ENCODE results near the gene GAREM1.
"Not testable (repeated sequence)": the region's sequence is repeated elsewhere in the genome, so short reads cannot be mapped to it uniquely, and the experiment has no call there.

GAREM1 gene

GRCh38 chr18:32242395-32242794, 228.3 kb downstream of the GAREM1 start:
- Histone ChIP-seq H3K4me3 (ENCODE audit: low read depth, low read length, poor library complexity, severe bottlenecking) (no peak overlapping the region), H3K9me3 (ENCODE audit: low read length) (no peaks in the 10 kb centered on the region), H3K79me2 (ENCODE audit: insufficient read depth, low read length) (no peaks in the 10 kb centered on the region), H3F3A (ENCODE audit: insufficient read depth, low read length) (no peaks in the 10 kb centered on the region), H4K20me1 (ENCODE audit: insufficient read depth, low read length) (no peaks in the 10 kb centered on the region), H3K9ac (ENCODE audit: low read length) (no peak overlapping the region), H2AFZ (ENCODE audit: low read length) (no peak overlapping the region), H3K27me3 (ENCODE audit: insufficient read depth, low read length) (no peaks in the 10 kb centered on the region), H3K27ac (ENCODE audit: low read depth, low read length, poor library complexity, severe bottlenecking) (no peak overlapping the region), H3K36me3 (ENCODE audit: insufficient read depth, low read length) (no peaks in the 10 kb centered on the region), H3K4me1 (ENCODE audit: insufficient read depth, low read length, severe bottlenecking) (no peaks in the 10 kb centered on the region), H3K4me2 (ENCODE audit: low read length) (no peak overlapping the region), H3K9me2 (ENCODE audit: low read depth, low read length) (no peaks in the 10 kb centered on the region)
- TF ChIP-seq CTCF (IDR thresholded peaks at IDR 0.05; ENCODE audit: low read length) (no peak), EZH2 (IDR thresholded peaks at IDR 0.05; ENCODE audit: borderline replicate concordance, low read length) (no peak)

- Histone ChIP-seq H3K9me2 (ENCODE audit: low read depth, low read length) (no peaks in the 10 kb centered on the region), H4K20me1 (ENCODE audit: insufficient read depth, low read length) (no peaks in the 10 kb centered on the region), H3K79me2 (ENCODE audit: insufficient read depth, low read length) (no peaks in the 10 kb centered on the region), H2AFZ (ENCODE audit: low read length) (no peak overlapping the region), H3K9ac (ENCODE audit: low read length) (no peak overlapping the region), H3K4me1 (ENCODE audit: insufficient read depth, low read length, severe bottlenecking) (no peaks in the 10 kb centered on the region), H3K36me3 (ENCODE audit: insufficient read depth, low read length) (no peaks in the 10 kb centered on the region), H3F3A (ENCODE audit: insufficient read depth, low read length) (no peaks in the 10 kb centered on the region), H3K4me2 (ENCODE audit: low read length) (no peak overlapping the region), H3K9me3 (ENCODE audit: low read length) (no peaks in the 10 kb centered on the region), H3K27me3 (ENCODE audit: insufficient read depth, low read length) (no peaks in the 10 kb centered on the region), H3K27ac (ENCODE audit: low read depth, low read length, poor library complexity, severe bottlenecking) (no peak overlapping the region), H3K4me3 (ENCODE audit: low read depth, low read length, poor library complexity, severe bottlenecking) (no peak overlapping the region)
- TF ChIP-seq EZH2 (IDR thresholded peaks at IDR 0.05; ENCODE audit: borderline replicate concordance, low read length): no peak
Measured at GRCh38 chr18:32238635-32239268, 231.9 kb downstream of the GAREM1 start.

- TF ChIP-seq CTCF (IDR thresholded peaks at IDR 0.05; ENCODE audit: low read length) (no peak), EZH2 (IDR thresholded peaks at IDR 0.05; ENCODE audit: borderline replicate concordance, low read length) (no peak)
Measured at GRCh38 chr18:32237049-32237448, 233.6 kb downstream of the GAREM1 start.

GRCh38 chr18:32233348-32233747, 237.3 kb downstream of the GAREM1 start:
- not testable (repeated sequence) for H4K20me1 ChIP-seq (ENCODE audit: insufficient read depth, low read length); H3K9ac ChIP-seq (ENCODE audit: low read length); H3K9me3 ChIP-seq (ENCODE audit: low read length)

More at GRCh38 chr18:32237049-32237448, 233.6 kb downstream of the GAREM1 start:
- Histone ChIP-seq H3K4me3 (ENCODE audit: low read depth, low read length, poor library complexity, severe bottlenecking) (no peak overlapping the region), H3F3A (ENCODE audit: insufficient read depth, low read length) (no peaks in the 10 kb centered on the region), H3K4me2 (ENCODE audit: low read length) (no peak overlapping the region), H3K9ac (ENCODE audit: low read length) (no peak overlapping the region), H3K4me1 (ENCODE audit: insufficient read depth, low read length, severe bottlenecking) (no peaks in the 10 kb centered on the region), H3K27ac (ENCODE audit: low read depth, low read length, poor library complexity, severe bottlenecking) (no peak overlapping the region), H2AFZ (ENCODE audit: low read length) (no peak overlapping the region), H3K36me3 (ENCODE audit: insufficient read depth, low read length) (no peaks in the 10 kb centered on the region), H3K79me2 (ENCODE audit: insufficient read depth, low read length) (no peaks in the 10 kb centered on the region), H3K27me3 (ENCODE audit: insufficient read depth, low read length) (no peaks in the 10 kb centered on the region), H3K9me2 (ENCODE audit: low read depth, low read length) (no peaks in the 10 kb centered on the region), H3K9me3 (ENCODE audit: low read length) (no peaks in the 10 kb centered on the region), H4K20me1 (ENCODE audit: insufficient read depth, low read length) (no peaks in the 10 kb centered on the region)

More at GRCh38 chr18:32233348-32233747, 237.3 kb downstream of the GAREM1 start:
- H3K27ac ChIP-seq (ENCODE audit: low read depth, low read length, poor library complexity, severe bottlenecking); H3K4me3 ChIP-seq (ENCODE audit: low read depth, low read length, poor library complexity, severe bottlenecking); H3K27me3 ChIP-seq (ENCODE audit: insufficient read depth, low read length); H3K9me2 ChIP-seq (ENCODE audit: low read depth, low read length); H3F3A ChIP-seq (ENCODE audit: insufficient read depth, low read length); H3K36me3 ChIP-seq (ENCODE audit: insufficient read depth, low read length); H3K79me2 ChIP-seq (ENCODE audit: insufficient read depth, low read length); H3K4me1 ChIP-seq (ENCODE audit: insufficient read depth, low read length, severe bottlenecking); H3K4me2 ChIP-seq (ENCODE audit: low read length); H2AFZ ChIP-seq (ENCODE audit: low read length): not testable (repeated sequence)
